PC-3 (cell line): ENCODE results near the gene CDKN2B-AS1. TPM values are rescaled to one million over a fixed set of nuclear protein-coding genes. Genes with fewer than 3 reads are reported as not detected.

ENCODE experiments used
- ATAC-seq: fragments of 200-7000 bp; cut with Tn5 transposase; 2 replicates; pipeline ENCODE4 v1.9.1; 2020; ENCODE audit warnings: mild to moderate bottlenecking, moderate library complexity
- BruUV-seq: library from RNA; stranded (reverse); fragments of 400-500 nt; replicated peaks from 2 replicates; lab custom pipeline; 2021; lab: Mats Ljungman, UMichigan
- CTCF ChIA-PET: fragments of 300-600 bp; sonication (Branson Sonifier 250); formaldehyde crosslinking; loops from one replicate; lab custom pipeline; 2022; ENCODE audit warnings: antibody characterized with exemption; lab: Charles Lee
- POLR2A ChIA-PET: fragments of 300-600 bp; sonication (Branson Sonifier 250); formaldehyde crosslinking; loops from one replicate; lab custom pipeline; 2022; ENCODE audit warnings: antibody characterized with exemption; ENCODE audit not compliant: unreplicated experiment; lab: Charles Lee
- DNase-seq: peaks from one replicate; pipeline ENCODE4 v3.0.0-alpha.2; 2015
- H2AFZ ChIP-seq: fragments of 300-600 bp; sonication (generic); 2 replicates; pipeline ENCODE4 v1.6.0; 2016; ENCODE audit warnings: antibody characterized with exemption, low read length
- H3F3A ChIP-seq: fragments of 300-600 bp; sonication (generic); one replicate; pipeline ENCODE4 v1.6.0; 2017; ENCODE audit warnings: antibody characterized with exemption, low read length, control low read depth, mild to moderate bottlenecking; ENCODE audit not compliant: unreplicated experiment
- H3K27ac ChIP-seq: fragments of 300-600 bp; sonication (generic); 2 replicates; pipeline ENCODE4 v1.5.1; 2016; ENCODE audit warnings: mild to moderate bottlenecking, low read length
- H3K27me3 ChIP-seq: fragments of 300-600 bp; sonication (generic); 2 replicates; pipeline ENCODE4 v1.6.1; 2016; ENCODE audit warnings: low read length, mixed read lengths
- H3K36me3 ChIP-seq: fragments of 300-600 bp; sonication (generic); 2 replicates; pipeline ENCODE4 v1.6.1; 2016; ENCODE audit warnings: low read depth, mixed run types, low read length, mixed read lengths
- H3K4me1 ChIP-seq: fragments of 300-600 bp; sonication (generic); 2 replicates; pipeline ENCODE4 v1.5.1; 2016; ENCODE audit warnings: low read length; ENCODE audit not compliant: insufficient read depth
- H3K4me2 ChIP-seq: fragments of 300-600 bp; sonication (generic); 2 replicates; pipeline ENCODE4 v1.6.0; 2016; ENCODE audit warnings: low read length
- H3K4me3 ChIP-seq: fragments of 300-600 bp; sonication (generic); 2 replicates; pipeline ENCODE4 v1.5.1; 2016; ENCODE audit warnings: mild to moderate bottlenecking, low read length, mixed read lengths
- H3K79me2 ChIP-seq: fragments of 300-600 bp; sonication (generic); 2 replicates; pipeline ENCODE4 v1.6.1; 2017; ENCODE audit warnings: low read length, mixed read lengths
- H3K9ac ChIP-seq: fragments of 300-600 bp; sonication (generic); 2 replicates; pipeline ENCODE4 v1.6.0; 2016; ENCODE audit warnings: mild to moderate bottlenecking, low read length
- H3K9me2 ChIP-seq: fragments of 300-600 bp; sonication (generic); replicated peaks from 2 replicates; pipeline ENCODE4 v1.6.1; 2016; ENCODE audit warnings: mixed run types, low read length, mixed read lengths
- H3K9me3 ChIP-seq: fragments of 300-600 bp; sonication (generic); 2 replicates; pipeline ENCODE4 v1.6.1; 2016; ENCODE audit warnings: low read length, mixed read lengths
- H4K20me1 ChIP-seq: fragments of 300-600 bp; sonication (generic); 2 replicates; pipeline ENCODE4 v1.6.1; 2016; ENCODE audit warnings: low read length, mixed read lengths
- EZH2 ChIP-seq: fragments of 300-600 bp; sonication (generic); IDR thresholded peaks from one replicate; pipeline ENCODE4 v1.6.1; 2017; ENCODE audit warnings: antibody characterized with exemption, mild to moderate bottlenecking, low read length; ENCODE audit not compliant: unreplicated experiment
- EZH2phosphoT487 ChIP-seq: fragments of 300-600 bp; sonication (generic); IDR thresholded peaks from 2 replicates; pipeline ENCODE4 v1.6.1; 2018; ENCODE audit warnings: mild to moderate bottlenecking, antibody characterized with exemption, low read length, borderline replicate concordance
- intact Hi-C: fragments of 100-400 bp; cut with micrococcal nuclease; formaldehyde crosslinking; loops from 2 replicates; pipeline ENCODE4 v1.9.0; 2023
- total RNA-seq: library from RNA; depleted of rRNA; stranded (reverse); fragments of >200 nt; gene quantifications from 2 replicates; pipeline ENCODE4 v1.2.3, GENCODE V29; 2014
- TF ChIP-seq, protein P1 (sequence below): fragments of 300-600 bp; sonication (generic); conservative IDR thresholded peaks from 2 replicates; pipeline ENCODE4 v1.5.1; 2017; ENCODE audit warnings: antibody characterized with exemption, low read depth, mild to moderate bottlenecking, low read length

The CDKN2B-AS1 gene
- total RNA-seq, 1 experiment from 2014 or later, result 2.0 TPM

DNA sequence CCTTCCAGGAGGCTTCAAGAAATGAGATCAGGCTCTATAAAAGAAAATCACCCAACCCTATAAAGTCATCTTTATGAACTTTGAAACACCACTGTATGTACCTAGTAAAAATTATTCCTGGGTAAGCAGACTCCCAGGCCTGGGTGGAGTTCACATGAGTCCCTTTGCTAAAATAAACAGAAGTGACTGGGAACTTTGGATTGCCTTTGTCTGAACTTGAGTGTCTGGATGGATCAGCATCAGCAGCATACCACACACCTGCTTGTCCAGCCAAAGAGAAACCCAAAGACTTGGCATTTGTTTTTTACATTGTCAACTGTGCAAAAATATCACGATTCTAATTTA, 94.1 kb downstream of the CDKN2B-AS1 start:
- no peak overlapping the region for H3K4me2 ChIP-seq
- peak; percentile 58 for DNase-seq
- H3K79me2 ChIP-seq, result no peaks in the 10 kb centered on the region
- ATAC-seq, result peak; percentile 65
- ChIA-PET CTCF (no interaction called here), POLR2A (no interaction called here)
- H3K27ac ChIP-seq, result 0 out of 2 replicates have a peak overlapping the region, but pooled peaks have one; percentile 6
- intact Hi-C loops, result no loop called here
- H4K20me1 ChIP-seq, result no peaks in the 10 kb centered on the region
- TF ChIP-seq EZH2phosphoT487 (no peak), EZH2 (no peak)
- TF ChIP-seq, protein P1, sequence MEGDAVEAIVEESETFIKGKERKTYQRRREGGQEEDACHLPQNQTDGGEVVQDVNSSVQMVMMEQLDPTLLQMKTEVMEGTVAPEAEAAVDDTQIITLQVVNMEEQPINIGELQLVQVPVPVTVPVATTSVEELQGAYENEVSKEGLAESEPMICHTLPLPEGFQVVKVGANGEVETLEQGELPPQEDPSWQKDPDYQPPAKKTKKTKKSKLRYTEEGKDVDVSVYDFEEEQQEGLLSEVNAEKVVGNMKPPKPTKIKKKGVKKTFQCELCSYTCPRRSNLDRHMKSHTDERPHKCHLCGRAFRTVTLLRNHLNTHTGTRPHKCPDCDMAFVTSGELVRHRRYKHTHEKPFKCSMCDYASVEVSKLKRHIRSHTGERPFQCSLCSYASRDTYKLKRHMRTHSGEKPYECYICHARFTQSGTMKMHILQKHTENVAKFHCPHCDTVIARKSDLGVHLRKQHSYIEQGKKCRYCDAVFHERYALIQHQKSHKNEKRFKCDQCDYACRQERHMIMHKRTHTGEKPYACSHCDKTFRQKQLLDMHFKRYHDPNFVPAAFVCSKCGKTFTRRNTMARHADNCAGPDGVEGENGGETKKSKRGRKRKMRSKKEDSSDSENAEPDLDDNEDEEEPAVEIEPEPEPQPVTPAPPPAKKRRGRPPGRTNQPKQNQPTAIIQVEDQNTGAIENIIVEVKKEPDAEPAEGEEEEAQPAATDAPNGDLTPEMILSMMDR, result no peak
- H3K9me2 ChIP-seq, result no peaks in the 10 kb centered on the region
- no peaks in the 10 kb centered on the region for H3K9me3 ChIP-seq
- no peak overlapping the region for H3K9ac ChIP-seq
- no peak overlapping the region for H2AFZ ChIP-seq
- no peaks in the 10 kb centered on the region for H3F3A ChIP-seq
- H3K4me1 ChIP-seq, result peaks cover 32% of the 10 kb centered on the region
- no TSS peak for BruUV-seq
- H3K27me3 ChIP-seq, result no peaks in the 10 kb centered on the region
- no peak overlapping the region for H3K4me3 ChIP-seq
- H3K36me3 ChIP-seq, result no peaks in the 10 kb centered on the region

DNA sequence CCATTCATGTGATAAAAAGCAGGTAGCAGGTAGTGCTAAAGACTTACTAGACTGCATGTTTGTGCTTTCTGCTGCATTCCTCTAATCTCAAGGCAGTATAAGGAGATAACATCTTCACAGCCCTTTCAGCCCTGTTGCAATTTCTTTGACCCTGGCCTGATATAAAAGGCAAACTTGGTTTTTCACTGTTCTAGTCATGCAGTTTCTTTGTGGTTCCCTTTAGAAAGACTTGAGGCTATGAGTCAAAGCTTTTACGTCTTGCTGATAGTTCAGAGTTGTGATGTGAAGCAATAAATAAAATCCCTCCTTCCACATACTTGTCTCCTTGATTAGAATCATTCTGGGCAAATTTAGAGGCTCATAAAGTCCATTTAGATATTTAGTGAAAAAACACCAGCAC, 103.1 kb downstream of the CDKN2B-AS1 start:
- TF ChIP-seq EZH2, result no peak
- TF ChIP-seq EZH2phosphoT487, result no peak
- TF ChIP-seq, protein P1, result no peak
- Histone ChIP-seq H3K4me1 (peaks cover 20% of the 10 kb centered on the region), H3F3A (no peaks in the 10 kb centered on the region), H3K9me3 (no peaks in the 10 kb centered on the region), H3K27me3 (no peaks in the 10 kb centered on the region), H3K79me2 (no peaks in the 10 kb centered on the region), H4K20me1 (no peaks in the 10 kb centered on the region), H2AFZ (no peak overlapping the region), H3K27ac (0 out of 2 replicates have a peak overlapping the region, but pooled peaks have one; percentile 24), H3K9me2 (no peaks in the 10 kb centered on the region), H3K4me2 (peak overlapping the region; percentile 19; the same call in 1 of the 2 replicates), H3K36me3 (no peaks in the 10 kb centered on the region), H3K4me3 (no peak overlapping the region), H3K9ac (no peak overlapping the region)
- intact Hi-C loops, result no loop called here
- CTCF ChIA-PET, result no interaction called here
- DNase-seq (peak; percentile 30), ATAC-seq (no peak)
- POLR2A ChIA-PET, result no interaction called here
- no TSS peak for BruUV-seq

DNA sequence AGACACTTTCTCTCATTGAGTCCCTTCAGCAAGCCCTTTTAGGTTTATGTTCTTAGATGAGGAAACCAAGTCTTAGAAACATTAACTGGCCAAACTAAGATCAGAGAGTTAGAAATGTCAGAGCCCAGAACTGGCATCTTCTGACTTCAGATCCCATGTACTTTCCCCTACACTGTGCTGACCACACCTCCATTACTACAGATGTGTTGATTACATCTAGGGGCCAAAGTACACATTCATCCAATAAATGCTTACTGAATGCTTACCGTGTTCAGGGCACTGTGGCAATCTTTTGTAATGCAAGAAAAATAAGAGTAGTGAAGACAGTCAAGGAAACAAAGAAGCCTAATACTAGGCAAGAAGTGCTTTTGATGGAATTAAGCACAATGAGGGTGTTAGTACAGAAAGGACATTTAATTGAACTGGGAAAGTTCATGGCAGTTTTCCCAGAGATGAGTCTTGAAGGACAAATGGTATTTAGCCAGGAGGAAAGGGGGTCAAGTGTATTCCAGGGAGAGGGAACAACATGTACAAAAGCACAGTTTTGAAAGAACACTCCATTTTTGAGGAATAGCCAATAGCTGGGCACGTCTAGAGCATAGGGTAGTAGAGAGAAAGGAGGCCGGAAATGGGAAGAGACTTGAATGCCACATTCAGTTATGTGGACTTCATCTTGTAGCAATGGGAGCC, 104.2 kb downstream of the CDKN2B-AS1 start:
- ChIA-PET POLR2A (no interaction called here), CTCF (no interaction called here)
- Histone ChIP-seq H3K27me3 (no peaks in the 10 kb centered on the region), H3K27ac (no peak overlapping the region), H3K9me2 (no peaks in the 10 kb centered on the region), H3K9ac (no peak overlapping the region), H3K4me2 (no peak overlapping the region), H3K4me3 (no peak overlapping the region), H3K79me2 (no peaks in the 10 kb centered on the region), H3K9me3 (no peaks in the 10 kb centered on the region), H3K36me3 (no peaks in the 10 kb centered on the region), H2AFZ (no peak overlapping the region), H3F3A (no peaks in the 10 kb centered on the region), H3K4me1 (peaks cover 29% of the 10 kb centered on the region), H4K20me1 (no peaks in the 10 kb centered on the region)
- intact Hi-C loops, result no loop called here
- ATAC-seq (no peak), DNase-seq (no peak)
- TF ChIP-seq EZH2, result no peak
- TF ChIP-seq, protein P1, result no peak
- BruUV-seq, result no TSS peak
